Body of pancreas (tissue), 4 donors: ENCODE data around the gene DHRS7B. TPM values are rescaled to one million over a fixed set of nuclear protein-coding genes. Genes with fewer than 3 reads are reported as not detected.

ENCODE experiments used
- ATAC-seq: fragments of 150-250 bp; one replicate; pipeline ENCODE4 v1.9.1; 2016
- DNase-seq, 4 donors: peaks; one replicate each; pipeline ENCODE4 v3.0.0-alpha.2; 2019
- H3K27ac ChIP-seq, 4 donors: fragments of 200-600 bp; sonication (generic); 1 replicate in 3 of 4; 2 replicates in 1 of 4; pipeline versions ENCODE4 v1.5.1 to v1.6.1; 2016 to 2019; ENCODE audit warnings: mild to moderate bottlenecking in 1 of 4, mixed read lengths in 1 of 4, moderate library complexity in 1 of 4
- H3K27me3 ChIP-seq, 2 donors: fragments of 200-600 bp; sonication (generic); one replicate each; pipeline ENCODE4 v1.6.0; 2016; ENCODE audit warnings: mild to moderate bottlenecking in 1 of 2
- H3K36me3 ChIP-seq, 2 donors: fragments of 200-600 bp; sonication (generic); replicated peaks in 1 of 2; 2 replicates each; pipeline ENCODE4 v1.5.1; 2016; ENCODE audit warnings: low read depth in 2 of 2; ENCODE audit not compliant: insufficient read depth in 1 of 2
- H3K4me1 ChIP-seq: fragments of 200-600 bp; sonication (generic); one replicate; pipeline ENCODE4 v1.6.0; 2016
- H3K4me3 ChIP-seq, 2 donors: fragments of 200-600 bp; sonication (generic); 1 replicate in 1 of 2; 2 replicates in 1 of 2; pipeline ENCODE4 v1.5.1; 2016 to 2019
- H3K9me3 ChIP-seq, 3 donors: fragments of 200-600 bp; sonication (generic); 1 replicate in 2 of 3; 2 replicates in 1 of 3; pipeline ENCODE4 v1.5.1; 2016
- CTCF ChIP-seq, 7 experiments: fragments of 450-650 bp in 4 of 7; fragments of 200-600 bp in 3 of 7; sonication (generic) in 3 of 7; IDR thresholded peaks; one replicate each; pipeline ENCODE4 v1.5.1; 2016 to 2019; ENCODE audit warnings: antibody characterized with exemption in 7 of 7
- POLR2A ChIP-seq, 3 donors: fragments of 450-650 bp; IDR thresholded peaks; one replicate each; pipeline ENCODE4 v1.6.1; 2016; ENCODE audit warnings: antibody characterized with exemption in 3 of 3, mild to moderate bottlenecking in 2 of 3
- WGBS, 2 donors: methylation state at CpG; one replicate each; pipeline ENCODE4 v1.1.5; 2017; 5-methylcytosine and 5-hydroxymethylcytosine counted together
- intact Hi-C: fragments of 100-400 bp; cut with DNase I; formaldehyde crosslinking; loops from one replicate; pipeline ENCODE4 v1.15.1; 2023
- total RNA-seq, 2 donors: library from RNA; depleted of rRNA; stranded (reverse); fragments of >200 nt; gene quantifications; one replicate each; pipeline ENCODE4 v1.1.0, GENCODE V29; 2016

DHRS7B gene
- total RNA-seq, 2 donors from 2014 or later = 14.0 to 14.5 TPM

GRCh38 chr17:21098934-21099689, 27.7 kb upstream of the DHRS7B start:
- Histone ChIP-seq H3K27ac (no peak overlapping the region), H3K4me3 (peak overlapping the region in 1 of 2 donors; percentile 20), H3K36me3 (no peaks in the 10 kb centered on the region), H3K27me3 (no peaks in the 10 kb centered on the region), H3K9me3 (no peaks in the 10 kb centered on the region), H3K4me1 (peaks cover 12% of the 10 kb centered on the region)
- TF ChIP-seq CTCF (IDR thresholded peaks at IDR 0.05) = no peak
- no peak for TF ChIP-seq POLR2A (IDR thresholded peaks at IDR 0.05)
- DNase-seq (peak; percentile 19 to 45 (median 34)), ATAC-seq (peak; percentile 30)
- intact Hi-C loops = no loop called here
- WGBS, 2 donors = 1% methylated on average over 22 to 29 of the region's 29 CpGs

- intact Hi-C loops = loop anchor here (10.0 kb wide), 1 partner anchor 424 kb away; no protein-coding TSS in a partner anchor
- DNase-seq (no peak), ATAC-seq (no peak)
- H3K27ac ChIP-seq = no peak overlapping the region
- H3K4me1 ChIP-seq = peaks cover 12% of the 10 kb centered on the region
- TF ChIP-seq CTCF (IDR thresholded peaks at IDR 0.05) = no peak
- no peak for TF ChIP-seq POLR2A (IDR thresholded peaks at IDR 0.05)
- H3K36me3 ChIP-seq = no peaks in the 10 kb centered on the region
- no peak overlapping the region for H3K4me3 ChIP-seq
- H3K9me3 ChIP-seq = no peaks in the 10 kb centered on the region
- 50 to 63% methylated on average over 2 of the region's 2 CpGs for WGBS, 2 donors
- H3K27me3 ChIP-seq = no peaks in the 10 kb centered on the region
Measured at GRCh38 chr17:21100636-21101035, 26.1 kb upstream of the DHRS7B start.

GRCh38 chr17:21104608-21105007, 22.2 kb upstream of the DHRS7B start:
- no peak for DNase-seq
- ATAC-seq = no peak
- TF ChIP-seq POLR2A (IDR thresholded peaks at IDR 0.05) = no peak
- no peak for TF ChIP-seq CTCF (IDR thresholded peaks at IDR 0.05)
- H3K27ac ChIP-seq = no peak overlapping the region
- intact Hi-C loops = loop anchor here (10.0 kb wide), 1 partner anchor 420 kb away; no protein-coding TSS in a partner anchor
- H3K36me3 ChIP-seq = no peaks in the 10 kb centered on the region
- WGBS, 2 donors = 77 to 78% methylated on average over 7 of the region's 7 CpGs
- H3K4me3 ChIP-seq = no peak overlapping the region
- H3K4me1 ChIP-seq = peaks cover under 1% of the 10 kb centered on the region
- H3K9me3 ChIP-seq = no peaks in the 10 kb centered on the region
- H3K27me3 ChIP-seq = no peaks in the 10 kb centered on the region

- no peaks in the 10 kb centered on the region for H3K9me3 ChIP-seq
- no peaks in the 10 kb centered on the region for H3K4me1 ChIP-seq
- H3K27ac ChIP-seq = no peak overlapping the region
- TF ChIP-seq POLR2A (IDR thresholded peaks at IDR 0.05) = no peak
- TF ChIP-seq CTCF (IDR thresholded peaks at IDR 0.05) = no peak
- intact Hi-C loops = loop anchor here (10.0 kb wide), 1 partner anchor 420 kb away; no protein-coding TSS in a partner anchor
- ATAC-seq = no peak
- no peaks in the 10 kb centered on the region for H3K36me3 ChIP-seq
- DNase-seq = no peak
- WGBS, 2 donors = 48 to 67% methylated on average over 3 to 5 of the region's 5 CpGs
- no peak overlapping the region for H3K4me3 ChIP-seq
- no peaks in the 10 kb centered on the region for H3K27me3 ChIP-seq
Measured at GRCh38 chr17:21105064-21105894, 21.5 kb upstream of the DHRS7B start.
